ENCODE data around the gene ABI2. TPM values are rescaled to one million over a fixed set of nuclear protein-coding genes. Genes with fewer than 3 reads are reported as not detected.

ABI2 gene
- total RNA-seq, 1 experiment from 2014 or later, result 141 TPM

DNA sequence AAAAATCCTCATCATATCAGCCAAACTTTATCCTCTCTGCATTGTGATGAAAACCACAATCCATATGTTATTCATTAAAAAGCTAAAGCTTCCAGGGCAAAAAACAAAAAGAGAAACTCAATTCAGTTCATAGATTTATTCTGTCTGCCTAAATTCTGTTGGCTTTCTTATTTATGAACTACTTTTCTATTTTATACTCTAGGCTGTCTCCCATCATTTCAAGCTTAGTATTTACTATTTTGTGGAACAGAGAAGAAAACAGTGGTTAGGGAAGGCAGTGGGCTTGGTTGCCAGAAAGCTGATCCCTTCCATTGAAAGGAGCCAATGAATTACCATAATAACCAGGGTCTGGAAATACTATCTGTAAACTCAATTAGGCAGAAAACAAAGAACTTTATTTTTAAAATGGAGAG is 135.1 kb downstream of the ABI2 start:
- Histone ChIP-seq H4K8ac (replicated peaks; ENCODE audit: insufficient read length, low read depth, low read length) (no peak overlapping the region), H2BK12ac (ENCODE audit: insufficient read length, low read depth, low read length) (no peak overlapping the region), H3K79me2 (ENCODE audit: insufficient read depth, low read length) (no peaks in the 10 kb centered on the region), H3K79me1 (ENCODE audit: insufficient read depth, low read depth, low read length, poor library complexity, severe bottlenecking) (no peaks in the 10 kb centered on the region), H4K5ac (ENCODE audit: insufficient read length, low read depth, low read length) (no peak overlapping the region), H4K91ac (ENCODE audit: insufficient read length, low read depth, low read length) (no peak overlapping the region), H3T11ph (ENCODE audit: low read length) (no peak overlapping the region), H2AFZ (ENCODE audit: low read length) (no peak overlapping the region), H3K56ac (ENCODE audit: insufficient read length, low read depth, low read length) (no peak overlapping the region), H3K9me3 (ENCODE audit: control insufficient read depth, low read depth, low read length) (no peaks in the 10 kb centered on the region), H2BK5ac (ENCODE audit: insufficient read length, low read length) (no peak overlapping the region), H3K23ac (ENCODE audit: insufficient read length, low read depth, low read length) (no peak overlapping the region), H3K18ac (ENCODE audit: insufficient read length, low read depth, low read length) (no peak overlapping the region), H3K27ac (ENCODE audit: insufficient read length, low read depth, low read length) (no peak overlapping the region), H2AK5ac (ENCODE audit: insufficient read length, low read length) (no peak overlapping the region), H3K9ac (ENCODE audit: extremely low read depth, insufficient read length, low read length) (no peak overlapping the region), H3K4me1 (ENCODE audit: insufficient read depth, low read length) (no peaks in the 10 kb centered on the region), H2BK20ac (ENCODE audit: low read depth, low read length, poor library complexity, severe bottlenecking) (no peak overlapping the region), H3K27me3 (ENCODE audit: insufficient read depth, low read length) (no peaks in the 10 kb centered on the region), H3K4ac (ENCODE audit: low read depth, low read length) (no peak overlapping the region), H2BK120ac (ENCODE audit: low read depth, low read length, poor library complexity, severe bottlenecking) (no peak overlapping the region), H4K20me1 (ENCODE audit: control insufficient read depth, insufficient read depth, insufficient read length) (no peaks in the 10 kb centered on the region), H3K4me2 (ENCODE audit: insufficient read depth, insufficient read length, low read length) (no peak overlapping the region), H3K14ac (ENCODE audit: insufficient read depth, low read length) (no peak overlapping the region), H2BK15ac (ENCODE audit: low read depth, low read length) (no peak overlapping the region), H3K23me2 (ENCODE audit: insufficient read length, low read depth, low read length, poor library complexity, severe bottlenecking) (no peaks in the 10 kb centered on the region)
- Mint-ChIP-seq H3K4me1 (peaks cover 3 to 5% of the 10 kb centered on the region in 2 experiments), H3K9me3 (no peaks in the 10 kb centered on the region), H3K36me3 (ENCODE audit: insufficient read depth in 1 of 3, low read depth in 3 of 3) (peaks cover 2 to 16% (median 9%) of the 10 kb centered on the region in 3 experiments; a peak in 6 of 7 replicates), H3K4me3 (no peak overlapping the region), H3K27ac (no peak overlapping the region; a peak in 2 of 7 replicates), H3K27me3 (ENCODE audit: low read depth) (no peaks in the 10 kb centered on the region)
- TF ChIP-seq CTCF (conservative IDR thresholded peaks at IDR 0.05), result no peak
- no peak for DNase-seq
